Neuronal stem cell (in vitro differentiated cells): Measurements from ENCODE around the gene MAPKAP1.

Experiments
- DNase-seq: peaks from one replicate; pipeline ENCODE4 v3.0.0-alpha.2; 2013; ENCODE audit warnings: low spot score
- H2AFZ ChIP-seq: one replicate; pipeline ENCODE4 v1.6.1; 2013; ENCODE audit warnings: mild to moderate bottlenecking, low read length, inconsistent platforms
- H2AK5ac ChIP-seq: 2 replicates; pipeline ENCODE4 v1.6.1; 2013; ENCODE audit warnings: low read depth, mild to moderate bottlenecking, inconsistent platforms, low read length, moderate library complexity, mixed read lengths
- H2BK120ac ChIP-seq: 2 replicates; pipeline ENCODE4 v1.6.1; 2013; ENCODE audit warnings: low read depth, mild to moderate bottlenecking, inconsistent platforms, low read length, moderate library complexity, mixed read lengths
- H2BK12ac ChIP-seq: one replicate; pipeline ENCODE4 v1.6.1; 2013; ENCODE audit warnings: low read length, inconsistent platforms
- H2BK15ac ChIP-seq: 2 replicates; pipeline ENCODE4 v1.6.1; 2013; ENCODE audit warnings: mild to moderate bottlenecking, low read length, inconsistent platforms, mixed read lengths
- H2BK5ac ChIP-seq: one replicate; pipeline ENCODE4 v1.6.1; 2013; ENCODE audit warnings: inconsistent platforms, mild to moderate bottlenecking, low read length, moderate library complexity
- H3K14ac ChIP-seq: one replicate; pipeline ENCODE4 v1.6.1; 2013; ENCODE audit warnings: low read length, inconsistent platforms
- H3K18ac ChIP-seq: 2 replicates; pipeline ENCODE4 v1.6.1; 2013; ENCODE audit warnings: low read length, inconsistent platforms
- H3K23ac ChIP-seq: 2 replicates; pipeline ENCODE4 v1.6.1; 2013; ENCODE audit warnings: low read depth, mild to moderate bottlenecking, mixed read lengths, low read length, inconsistent platforms; ENCODE audit not compliant: poor library complexity
- H3K27ac ChIP-seq: replicated peaks from 3 replicates; pipeline ENCODE4 v1.5.1; 2013; ENCODE audit warnings: low read length, inconsistent platforms
- H3K27me3 ChIP-seq, 3 experiments: 2 replicates each; pipeline ENCODE4 v1.6.1; 2013; ENCODE audit warnings: low read length in 3 of 3, mild to moderate bottlenecking in 2 of 3, inconsistent platforms in 1 of 3, low read depth in 1 of 3, mixed read lengths in 1 of 3, moderate library complexity in 1 of 3; ENCODE audit not compliant: control insufficient read depth in 3 of 3, insufficient read depth in 3 of 3
- H3K36me3 ChIP-seq, 2 donors: replicated peaks in 1 of 2; 2 replicates each; pipeline ENCODE4 v1.6.1; 2013; ENCODE audit warnings: low read length in 2 of 2; ENCODE audit not compliant: control insufficient read depth in 2 of 2, insufficient read depth in 2 of 2
- H3K4ac ChIP-seq: 2 replicates; pipeline ENCODE4 v1.6.1; 2013; ENCODE audit warnings: inconsistent platforms, mild to moderate bottlenecking, low read length, moderate library complexity
- H3K4me1 ChIP-seq, 2 donors: 1 replicate in 1 of 2; 2 replicates in 1 of 2; pipeline ENCODE4 v1.6.1; 2013; ENCODE audit warnings: low read length in 2 of 2, low read depth in 1 of 2; ENCODE audit not compliant: control insufficient read depth in 2 of 2, insufficient read depth in 1 of 2
- H3K4me2 ChIP-seq: one replicate; pipeline ENCODE4 v1.6.1; 2013; ENCODE audit warnings: mild to moderate bottlenecking, low read length, inconsistent platforms; ENCODE audit not compliant: insufficient read depth, poor library complexity, severe bottlenecking
- H3K4me3 ChIP-seq, 2 donors: 2 replicates each; pipeline ENCODE4 v1.5.1; 2013; ENCODE audit warnings: low read length in 2 of 2, mild to moderate bottlenecking in 2 of 2, inconsistent platforms in 1 of 2, moderate library complexity in 1 of 2
- H3K79me1 ChIP-seq: one replicate; pipeline ENCODE4 v1.6.1; 2013; ENCODE audit warnings: low read depth, mild to moderate bottlenecking, inconsistent platforms, low read length, moderate library complexity
- H3K9ac ChIP-seq: one replicate; pipeline ENCODE4 v1.6.1; 2013; ENCODE audit warnings: mild to moderate bottlenecking, low read depth, low read length, inconsistent platforms; ENCODE audit not compliant: poor library complexity
- H3K9me3 ChIP-seq, 2 donors: replicated peaks in 1 of 2; 2 replicates each; pipeline versions ENCODE3 to v1.6.1; 2013; ENCODE audit warnings: low read length in 2 of 2, mild to moderate bottlenecking in 2 of 2, inconsistent platforms in 1 of 2, low read depth in 1 of 2, mixed read lengths in 1 of 2, moderate library complexity in 1 of 2; ENCODE audit not compliant: control insufficient read depth in 2 of 2, insufficient read depth in 1 of 2
- H4K8ac ChIP-seq: one replicate; pipeline ENCODE4 v1.6.1; 2013; ENCODE audit warnings: low read depth, mild to moderate bottlenecking, inconsistent platforms, low read length, moderate library complexity
- H4K91ac ChIP-seq: one replicate; pipeline ENCODE4 v1.6.1; 2013; ENCODE audit warnings: low read length, low read depth, mild to moderate bottlenecking, inconsistent platforms; ENCODE audit not compliant: poor library complexity
- WGBS, 2 donors: extraction: QIAGEN DNeasy Blood & Tissue Kit; methylation state at CpG; one replicate each; pipeline ENCODE4 v1.1.7; 2013; ENCODE audit warnings: missing lambda C conversion rate in 2 of 2, mixed read lengths in 1 of 2; ENCODE audit not compliant: insufficient read length in 2 of 2, insufficient replicate concordance in 1 of 2; ENCODE audit errors: extremely low coverage in 2 of 2; 5-methylcytosine and 5-hydroxymethylcytosine counted together

MAPKAP1 gene

GRCh38 chr9:125409637-125410521 is 297.1 kb downstream of the MAPKAP1 start:
- H3K27me3 ChIP-seq = peaks cover 0 to 12% (median 12%) of the 10 kb centered on the region in 3 experiments
- H2AFZ ChIP-seq = peak overlapping the region; percentile 84
- H3K4me1 ChIP-seq = peaks cover 0 to 5% of the 10 kb centered on the region in 2 donors
- peak overlapping the region; percentile 84 for H3K18ac ChIP-seq
- DNase-seq = no peak
- WGBS, 2 donors = 100% methylated on average over 2 of the region's 13 CpGs; no CpG with 5 or more reads in 1 of the 2 donors
- H3K27ac ChIP-seq = no peak overlapping the region
- H3K9me3 ChIP-seq = peaks cover 0 to 3% of the 10 kb centered on the region in 2 donors
- H3K4ac ChIP-seq = no peak overlapping the region
- peak overlapping the region; percentile 94 for H4K8ac ChIP-seq
- no peak overlapping the region for H2BK120ac ChIP-seq
- H3K4me2 ChIP-seq = no peak overlapping the region
- peak overlapping the region; percentile 4 for H2BK12ac ChIP-seq
- peak overlapping the region; percentile 95 for H2AK5ac ChIP-seq
- H3K36me3 ChIP-seq = no peaks in the 10 kb centered on the region
- peak overlapping the region; percentile 72 for H2BK15ac ChIP-seq
- H4K91ac ChIP-seq = peak overlapping the region; percentile 83
- H3K9ac ChIP-seq = peak overlapping the region; percentile 64
- H3K23ac ChIP-seq = peak overlapping the region; percentile 53
- no peak overlapping the region for H2BK5ac ChIP-seq
- no peak overlapping the region for H3K14ac ChIP-seq
- peak overlapping the region in 1 of 2 donors; percentile 48 for H3K4me3 ChIP-seq
- peaks cover 2% of the 10 kb centered on the region for H3K79me1 ChIP-seq

DNA sequence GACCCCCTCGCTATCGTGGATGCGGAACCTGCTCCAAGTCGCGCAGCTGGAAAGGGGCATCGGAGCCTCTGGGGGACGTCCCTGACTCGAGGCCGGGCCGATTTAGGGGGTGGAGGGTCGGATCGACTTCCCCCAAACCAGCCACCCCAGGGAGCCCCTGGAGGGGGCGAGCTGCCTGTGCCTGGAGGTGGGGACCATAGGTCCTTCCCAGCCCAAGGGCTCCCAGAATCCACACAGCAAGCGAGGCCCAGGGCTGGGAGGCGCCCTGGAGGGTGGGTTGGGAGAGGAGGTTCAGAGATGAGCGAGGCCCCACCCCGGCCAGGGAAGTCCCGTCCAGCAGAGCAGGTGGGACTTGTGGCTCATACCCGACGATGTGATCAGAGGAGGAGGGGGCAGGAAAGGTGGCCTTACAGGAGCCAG is 297.8 kb downstream of the MAPKAP1 start:
- H4K8ac ChIP-seq = no peak overlapping the region
- no peak overlapping the region for H4K91ac ChIP-seq
- peaks cover 0 to 3% of the 10 kb centered on the region in 2 donors for H3K9me3 ChIP-seq
- peak overlapping the region; percentile 77 for H3K18ac ChIP-seq
- peak overlapping the region; percentile 53 for H3K23ac ChIP-seq
- H2BK12ac ChIP-seq = no peak overlapping the region
- H3K9ac ChIP-seq = peak overlapping the region; percentile 34
- H3K27ac ChIP-seq = no peak overlapping the region
- H2BK120ac ChIP-seq = no peak overlapping the region
- peak overlapping the region in 1 of 2 donors; percentile 48 for H3K4me3 ChIP-seq
- H3K14ac ChIP-seq = no peak overlapping the region
- H3K36me3 ChIP-seq = no peaks in the 10 kb centered on the region
- peak overlapping the region; percentile 95 for H2AK5ac ChIP-seq
- peaks cover 0 to 5% of the 10 kb centered on the region in 2 donors for H3K4me1 ChIP-seq
- H3K4me2 ChIP-seq = no peak overlapping the region
- peak overlapping the region; percentile 72 for H2BK15ac ChIP-seq
- no peak overlapping the region for H3K4ac ChIP-seq
- no peak for DNase-seq
- H2BK5ac ChIP-seq = no peak overlapping the region
- WGBS, 2 donors = no CpG with 5 or more reads among the region's 20 CpGs
- peaks cover 2% of the 10 kb centered on the region for H3K79me1 ChIP-seq
- H2AFZ ChIP-seq = no peak overlapping the region
- peaks cover 0 to 12% (median 12%) of the 10 kb centered on the region in 3 experiments for H3K27me3 ChIP-seq

GRCh38 chr9:125407974-125408900 is 298.8 kb downstream of the MAPKAP1 start:
- Histone ChIP-seq H3K14ac (peak overlapping the region; percentile 47), H3K36me3 (no peaks in the 10 kb centered on the region), H3K18ac (peak overlapping the region; percentile 99), H3K23ac (peak overlapping the region; percentile 82), H4K8ac (peak overlapping the region; percentile 86), H2BK12ac (peak overlapping the region; percentile 97), H3K27me3 (peaks cover 0 to 12% (median 12%) of the 10 kb centered on the region in 3 experiments), H2AFZ (peak overlapping the region; percentile 93), H3K27ac (no peak overlapping the region), H2BK120ac (no peak overlapping the region), H3K79me1 (peaks cover 2% of the 10 kb centered on the region), H3K4me1 (peaks cover 0 to 5% of the 10 kb centered on the region in 2 donors), H3K4ac (peak overlapping the region; percentile 87), H2BK5ac (peak overlapping the region; percentile 93), H3K4me2 (peak overlapping the region; percentile 95), H3K9ac (peak overlapping the region; percentile 89), H3K9me3 (peaks cover 0 to 3% of the 10 kb centered on the region in 2 donors), H3K4me3 (peak overlapping the region; percentile 45 to 80), H2AK5ac (peak overlapping the region; percentile 68), H4K91ac (peak overlapping the region; percentile 96), H2BK15ac (peak overlapping the region; percentile 13)
- peak; percentile 75 for DNase-seq
- WGBS, 2 donors = no CpG with 5 or more reads among the region's 104 CpGs
